GM12865 (cell line): Measurements from ENCODE around the gene PSPN.

Experiments
- DNase-seq: peaks from one replicate; pipeline ENCODE4 v3.0.0; 2010; ENCODE audit warnings: low read depth
- H3K4me3 ChIP-seq: 2 replicates; pipeline ENCODE4 v1.5.1; 2011; ENCODE audit warnings: mild to moderate bottlenecking, low read depth, low read length, control low read depth
- CTCF ChIP-seq: IDR thresholded peaks from 2 replicates; pipeline ENCODE4 v1.5.1; 2011; ENCODE audit warnings: low read length, control low read depth, low read depth, inconsistent platforms; ENCODE audit not compliant: insufficient read depth; ENCODE audit errors: missing control alignments

Gene PSPN

GRCh38 chr19:6340493-6341201 lies 35.1 kb downstream of the PSPN start:
- no peak for TF ChIP-seq CTCF
- no peak overlapping the region for H3K4me3 ChIP-seq
- DNase-seq = peak; percentile 13

GRCh38 chr19:6334490-6335285 lies 41.0 kb downstream of the PSPN start:
- H3K4me3 ChIP-seq = no peak overlapping the region
- no peak for TF ChIP-seq CTCF
- DNase-seq = no peak

GRCh38 chr19:6333439-6333838 lies 42.3 kb downstream of the PSPN start, which contains the start of gene ACER1:
Gene ACER1, minus strand, starts transcription at chr19:6333612. Its CDS starts 61 bp downstream, at chr19:6333551.
- DNase-seq = no peak
- no peak within 1 kb of the TSS for H3K4me3 ChIP-seq
- no peak for TF ChIP-seq CTCF

GRCh38 chr19:6326815-6327214 lies 48.9 kb downstream of the PSPN start:
- no peak for TF ChIP-seq CTCF
- H3K4me3 ChIP-seq = no peak overlapping the region
- DNase-seq = no peak

GRCh38 chr19:6325614-6326013 lies 50.1 kb downstream of the PSPN start:
- no peak overlapping the region for H3K4me3 ChIP-seq
- no peak for DNase-seq
- TF ChIP-seq CTCF = no peak
